Chondrocyte (in vitro differentiated cells): ENCODE measurements around the gene GPHA2. TPM values are rescaled to one million over a fixed set of nuclear protein-coding genes. Genes with fewer than 3 reads are reported as not detected.

Experiments used
- DNase-seq: peaks from one replicate; pipeline ENCODE4 v3.0.0; 2021; ENCODE audit warnings: mixed read lengths, low spot score
- H3K27ac Mint-ChIP-seq: one replicate; pipeline ENCODE4 v1.8.0; 2021; ENCODE audit warnings: mild to moderate bottlenecking, moderate library complexity, mixed read lengths; ENCODE audit not compliant: unreplicated experiment
- H3K27me3 Mint-ChIP-seq: 2 replicates; pipeline ENCODE4 v1.8.0; 2021; ENCODE audit warnings: low read depth, mixed read lengths
- H3K36me3 Mint-ChIP-seq: 2 replicates; pipeline ENCODE4 v1.8.0; 2021; ENCODE audit warnings: low read depth, mixed read lengths
- H3K4me1 Mint-ChIP-seq: 2 replicates; pipeline ENCODE4 v1.8.0; 2021; ENCODE audit warnings: low read depth, mild to moderate bottlenecking, mixed read lengths
- H3K4me3 Mint-ChIP-seq: one replicate; pipeline ENCODE4 v1.8.0; 2021; ENCODE audit warnings: mild to moderate bottlenecking, moderate library complexity, mixed read lengths; ENCODE audit not compliant: unreplicated experiment
- H3K9me3 Mint-ChIP-seq: 2 replicates; pipeline ENCODE4 v1.8.0; 2021; ENCODE audit warnings: low read depth, mixed read lengths
- total RNA-seq: library from RNA; stranded (reverse); gene quantifications from 3 replicates; pipeline ENCODE4 v1.2.1, GENCODE V29; 2021
- TF ChIP-seq, protein P1 (sequence below): fragments of 200-600 bp; sonication (generic); IDR thresholded peaks from 2 replicates; pipeline ENCODE4 v1.5.0; 2021; ENCODE audit warnings: antibody characterized with exemption, mild to moderate bottlenecking, moderate library complexity

GPHA2 gene
- total RNA-seq, 1 donor from 2014 or later = not detected

GRCh38 chr11:64970731-64971151 lies 35.0 kb upstream of the GPHA2 start:
- peaks cover 12% of the 10 kb centered on the region for H3K4me1 Mint-ChIP-seq

DNA sequence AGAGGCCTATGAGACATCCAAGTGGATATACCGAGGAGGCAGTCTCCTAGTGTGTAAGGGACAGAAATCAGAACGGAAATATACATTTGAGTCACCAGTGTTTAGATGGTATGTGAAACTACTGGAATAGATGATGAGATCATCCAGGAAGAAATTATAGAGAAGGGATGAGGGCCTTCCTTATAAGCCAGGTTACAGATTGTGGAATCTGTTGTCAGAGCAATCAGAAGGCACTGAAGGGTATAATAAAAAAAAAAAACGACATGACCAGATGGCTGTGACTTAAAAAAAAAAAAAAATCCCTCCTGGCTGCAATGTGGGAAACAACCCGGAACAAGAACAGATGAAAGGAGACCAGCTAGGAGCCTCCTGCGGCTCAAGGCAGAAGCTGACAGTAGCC lies 33.5 kb upstream of the GPHA2 start:
- Mint-ChIP-seq H3K4me1 (peaks cover 12% of the 10 kb centered on the region), H3K9me3 (no peaks in the 10 kb centered on the region), H3K27ac (peak overlapping the region; percentile 72), H3K36me3 (no peaks in the 10 kb centered on the region), H3K4me3 (no peak overlapping the region), H3K27me3 (no peaks in the 10 kb centered on the region)
- TF ChIP-seq, protein P1, sequence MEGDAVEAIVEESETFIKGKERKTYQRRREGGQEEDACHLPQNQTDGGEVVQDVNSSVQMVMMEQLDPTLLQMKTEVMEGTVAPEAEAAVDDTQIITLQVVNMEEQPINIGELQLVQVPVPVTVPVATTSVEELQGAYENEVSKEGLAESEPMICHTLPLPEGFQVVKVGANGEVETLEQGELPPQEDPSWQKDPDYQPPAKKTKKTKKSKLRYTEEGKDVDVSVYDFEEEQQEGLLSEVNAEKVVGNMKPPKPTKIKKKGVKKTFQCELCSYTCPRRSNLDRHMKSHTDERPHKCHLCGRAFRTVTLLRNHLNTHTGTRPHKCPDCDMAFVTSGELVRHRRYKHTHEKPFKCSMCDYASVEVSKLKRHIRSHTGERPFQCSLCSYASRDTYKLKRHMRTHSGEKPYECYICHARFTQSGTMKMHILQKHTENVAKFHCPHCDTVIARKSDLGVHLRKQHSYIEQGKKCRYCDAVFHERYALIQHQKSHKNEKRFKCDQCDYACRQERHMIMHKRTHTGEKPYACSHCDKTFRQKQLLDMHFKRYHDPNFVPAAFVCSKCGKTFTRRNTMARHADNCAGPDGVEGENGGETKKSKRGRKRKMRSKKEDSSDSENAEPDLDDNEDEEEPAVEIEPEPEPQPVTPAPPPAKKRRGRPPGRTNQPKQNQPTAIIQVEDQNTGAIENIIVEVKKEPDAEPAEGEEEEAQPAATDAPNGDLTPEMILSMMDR = no peak
- no peak for DNase-seq

More at GRCh38 chr11:64970731-64971151, 35.0 kb upstream of the GPHA2 start:
- Mint-ChIP-seq H3K36me3 (no peaks in the 10 kb centered on the region), H3K4me3 (no peak overlapping the region), H3K27ac (peak overlapping the region; percentile 32), H3K9me3 (no peaks in the 10 kb centered on the region), H3K27me3 (no peaks in the 10 kb centered on the region)
- DNase-seq = no peak
- TF ChIP-seq, protein P1 = no peak

DNA sequence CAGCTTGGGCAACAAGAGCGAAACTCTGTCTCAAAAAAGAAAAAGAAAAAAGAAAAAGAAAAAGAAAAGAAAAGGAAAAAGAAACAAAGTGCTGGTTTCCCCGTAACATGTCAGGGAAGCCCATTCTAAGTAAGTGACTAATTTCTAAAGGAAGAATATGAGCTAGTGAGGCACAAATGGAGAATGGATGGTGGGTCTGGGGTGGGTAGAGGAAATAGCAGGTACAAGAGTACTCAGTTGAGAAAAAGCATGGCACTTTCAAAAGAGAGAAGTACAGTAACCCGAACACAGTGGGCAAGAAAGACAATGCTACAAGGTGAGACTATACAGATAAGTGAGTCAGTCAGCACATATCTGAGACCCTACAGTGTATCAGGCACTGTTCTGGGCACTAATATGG lies 31.7 kb upstream of the GPHA2 start:
- no peak overlapping the region for H3K4me3 Mint-ChIP-seq
- H3K9me3 Mint-ChIP-seq = no peaks in the 10 kb centered on the region
- H3K27me3 Mint-ChIP-seq = no peaks in the 10 kb centered on the region
- H3K36me3 Mint-ChIP-seq = no peaks in the 10 kb centered on the region
- TF ChIP-seq, protein P1 = no peak
- DNase-seq = no peak
- no peak overlapping the region for H3K27ac Mint-ChIP-seq
- peaks cover 12% of the 10 kb centered on the region for H3K4me1 Mint-ChIP-seq

DNA sequence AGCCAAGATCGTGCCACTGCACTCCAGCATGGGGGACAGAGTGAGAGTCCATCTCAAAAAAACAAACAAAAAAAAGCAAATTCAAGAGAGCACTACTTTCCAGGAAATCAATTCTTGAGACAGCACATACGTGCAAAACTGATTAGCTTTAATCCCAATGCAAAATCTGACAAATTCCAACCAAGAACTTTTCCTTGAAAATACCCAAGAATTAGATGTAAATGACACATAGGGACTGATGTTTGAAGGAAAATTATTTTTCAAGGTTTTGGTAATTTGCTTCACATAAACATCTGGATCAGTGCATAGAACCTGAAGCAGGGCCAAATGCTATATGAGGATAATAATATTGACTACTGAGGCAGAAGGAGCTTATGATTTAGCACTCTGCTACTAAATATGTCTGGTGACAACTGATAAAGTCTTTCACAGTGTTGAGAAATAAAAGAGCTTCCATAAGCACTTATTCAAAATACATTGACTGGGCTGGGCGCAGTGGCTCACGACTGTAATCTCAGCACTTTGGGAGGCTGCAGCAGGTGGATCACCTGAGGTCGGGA lies 27.5 kb upstream of the GPHA2 start:
- H3K4me3 Mint-ChIP-seq = no peak overlapping the region
- peaks cover 10% of the 10 kb centered on the region for H3K4me1 Mint-ChIP-seq
- TF ChIP-seq, protein P1 = no peak
- H3K9me3 Mint-ChIP-seq = no peaks in the 10 kb centered on the region
- no peak for DNase-seq
- no peak overlapping the region for H3K27ac Mint-ChIP-seq
- H3K36me3 Mint-ChIP-seq = no peaks in the 10 kb centered on the region
- H3K27me3 Mint-ChIP-seq = peaks cover 1% of the 10 kb centered on the region

- TF ChIP-seq, protein P1 = no peak
- no peaks in the 10 kb centered on the region for H3K36me3 Mint-ChIP-seq
- peaks cover 10% of the 10 kb centered on the region for H3K4me1 Mint-ChIP-seq
- H3K4me3 Mint-ChIP-seq = no peak overlapping the region
- no peak for DNase-seq
- peaks cover 1% of the 10 kb centered on the region for H3K27me3 Mint-ChIP-seq
- H3K27ac Mint-ChIP-seq = peak overlapping the region; percentile 15
- H3K9me3 Mint-ChIP-seq = no peaks in the 10 kb centered on the region
Measured at GRCh38 chr11:64960719-64961118, 25.0 kb upstream of the GPHA2 start.
